HG03097 (cell line): ENCODE results near the gene GLMN.

Experiments
- ATAC-seq: cut with Tn5 transposase; IDR thresholded peaks from one replicate; pipeline ENCODE4 v1.9.1; 2021; ENCODE audit not compliant: unreplicated experiment, low FRiP score

The GLMN gene

GRCh38 chr1:92298573-92299476 is at the start of gene GLMN, which contains the start of gene RPAP2:
GLMN (minus strand) TSS chr1:92298987; CDS start chr1:92297999, 988 bp downstream.
RPAP2 (plus strand) TSS chr1:92299059; CDS start chr1:92299074, 15 bp downstream.
- ATAC-seq, result peak; percentile 98

- no peak for ATAC-seq
Measured at GRCh38 chr1:92346866-92347640, 48.3 kb upstream of the GLMN start.

- no peak for ATAC-seq
Measured at GRCh38 chr1:92343061-92343460, 44.3 kb upstream of the GLMN start.

- ATAC-seq, result no peak
Measured at GRCh38 chr1:92342401-92342800, 43.6 kb upstream of the GLMN start.

- no peak for ATAC-seq
Measured at GRCh38 chr1:92340154-92340553, 41.4 kb upstream of the GLMN start.

GRCh38 chr1:92333668-92334067 is 34.9 kb upstream of the GLMN start:
- ATAC-seq, result no peak

- ATAC-seq, result no peak
Measured at GRCh38 chr1:92329347-92330129, 30.8 kb upstream of the GLMN start.

- ATAC-seq, result no peak
Measured at GRCh38 chr1:92327794-92328193, 29.0 kb upstream of the GLMN start.

- ATAC-seq, result no peak
Measured at GRCh38 chr1:92326681-92327080, 27.9 kb upstream of the GLMN start.

GRCh38 chr1:92324784-92325183 is 26.0 kb upstream of the GLMN start:
- ATAC-seq, result no peak

- ATAC-seq, result no peak
Measured at GRCh38 chr1:92323473-92324453, 25.0 kb upstream of the GLMN start.

GRCh38 chr1:92317836-92318493 is 19.2 kb upstream of the GLMN start:
- no peak for ATAC-seq

- ATAC-seq, result no peak
Measured at GRCh38 chr1:92315766-92316599, 17.2 kb upstream of the GLMN start.

- ATAC-seq, result no peak
Measured at GRCh38 chr1:92314024-92314423, 15.2 kb upstream of the GLMN start.

GRCh38 chr1:92310185-92310597 is 11.4 kb upstream of the GLMN start:
- no peak for ATAC-seq

- ATAC-seq, result no peak
Measured at GRCh38 chr1:92307980-92308379, 9.2 kb upstream of the GLMN start.

- ATAC-seq, result no peak
Measured at GRCh38 chr1:92306020-92306419, 7.2 kb upstream of the GLMN start.

- no peak for ATAC-seq
Measured at GRCh38 chr1:92301021-92301420, 2.2 kb upstream of the GLMN start.
